ENCODE data around the gene CDK13.

- TF ChIP-seq CTCF (IDR thresholded peaks at IDR 0.05) (no peak), POLR2AphosphoS5 (IDR thresholded peaks at IDR 0.05) (no peak), POLR2A (IDR thresholded peaks at IDR 0.05) (no peak)
Observed at GRCh38 chr7:39952374-39952773, 2.3 kb downstream of the CDK13 start.

Measured in breast epithelium (tissue), 3 donors.